HG03135 (cell line): ENCODE results near the gene AGBL5.
"Not testable (repeated sequence)": the region's sequence is repeated elsewhere in the genome, so short reads cannot be mapped to it uniquely, and the experiment has no call there.

ENCODE experiments used
- ATAC-seq: cut with Tn5 transposase; IDR thresholded peaks from one replicate; pipeline ENCODE4 v1.9.1; 2021; ENCODE audit warnings: mild to moderate bottlenecking, moderate library complexity; ENCODE audit not compliant: unreplicated experiment

The AGBL5 gene

DNA sequence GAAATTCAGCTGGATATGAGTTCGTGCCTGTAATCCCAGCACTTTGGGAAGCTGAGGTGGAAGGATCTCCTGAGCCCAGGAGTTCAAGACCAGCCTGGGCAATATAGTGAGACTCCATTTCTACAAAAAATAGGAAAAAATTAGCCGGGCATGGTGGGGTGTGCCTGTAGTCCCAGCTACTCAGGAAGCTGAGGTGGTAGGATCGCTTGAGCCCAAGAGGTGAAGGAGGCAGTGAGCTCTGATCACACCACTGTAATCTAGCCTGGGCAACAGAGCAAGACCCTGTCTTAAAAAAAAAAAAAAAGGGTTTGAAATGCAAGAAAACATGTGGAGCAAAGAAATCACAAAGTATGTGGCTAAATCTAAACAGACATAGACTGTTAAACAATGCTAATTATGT lies 57.6 kb downstream of the AGBL5 start:
- ATAC-seq: no peak

DNA sequence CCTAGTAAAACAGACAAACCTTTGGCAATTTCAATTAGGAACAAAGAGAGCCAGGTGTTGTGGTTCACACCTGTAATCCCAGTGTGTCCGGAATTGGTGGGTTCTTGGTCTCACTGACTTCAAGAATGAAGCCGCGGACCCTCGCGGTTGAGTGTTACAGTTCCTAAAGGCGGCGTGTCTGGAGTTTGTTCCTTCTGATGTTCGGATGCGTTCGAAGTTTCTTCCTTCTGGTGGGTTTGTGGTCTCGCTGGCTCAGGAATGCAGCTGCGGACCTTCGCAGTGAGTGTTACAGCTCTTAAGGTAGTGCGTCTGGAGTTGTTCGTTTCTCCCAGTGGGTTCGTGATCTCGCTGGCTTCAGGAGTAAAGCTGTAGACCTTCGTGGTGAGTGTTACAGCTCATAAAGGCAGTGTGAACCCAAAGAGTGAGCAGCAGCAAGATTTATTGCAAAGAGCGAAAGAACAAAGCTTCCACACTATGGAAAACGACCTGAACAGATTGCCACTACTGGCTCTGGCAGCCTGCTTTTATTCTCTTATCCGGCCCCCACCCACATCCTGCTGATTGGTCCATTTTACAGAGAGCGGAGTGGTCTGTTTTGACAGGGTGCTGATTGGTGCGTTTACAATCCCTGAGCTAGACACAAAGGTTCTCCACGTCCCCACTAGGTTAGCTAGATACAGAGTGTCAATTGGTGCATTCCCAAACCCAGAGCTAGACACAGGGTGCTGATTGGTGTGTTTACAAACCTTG lies 59.3 kb downstream of the AGBL5 start:
- not testable (repeated sequence) for ATAC-seq

- not testable (repeated sequence) for ATAC-seq
Measured at GRCh38 chr2:27111392-27112078, 60.1 kb downstream of the AGBL5 start.

DNA sequence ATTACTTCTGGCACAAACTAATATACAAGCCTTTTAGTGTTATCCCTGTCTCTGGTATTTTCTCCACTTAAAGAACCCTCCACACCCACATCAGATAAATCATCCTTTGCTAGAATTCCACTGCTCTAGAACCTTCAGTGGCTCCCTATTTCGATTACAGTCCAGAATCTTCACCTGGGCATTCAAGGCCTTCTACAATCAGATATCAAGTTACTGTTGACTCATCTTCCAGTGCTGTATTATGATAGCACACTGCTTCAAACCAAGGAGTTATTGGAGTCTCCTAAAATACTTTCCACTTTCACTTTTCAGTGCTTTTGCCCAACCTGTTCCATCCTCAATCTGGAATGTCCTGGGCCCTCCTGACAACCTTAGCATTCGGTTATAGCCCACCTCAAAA lies 64.1 kb downstream of the AGBL5 start:
- no peak for ATAC-seq

DNA sequence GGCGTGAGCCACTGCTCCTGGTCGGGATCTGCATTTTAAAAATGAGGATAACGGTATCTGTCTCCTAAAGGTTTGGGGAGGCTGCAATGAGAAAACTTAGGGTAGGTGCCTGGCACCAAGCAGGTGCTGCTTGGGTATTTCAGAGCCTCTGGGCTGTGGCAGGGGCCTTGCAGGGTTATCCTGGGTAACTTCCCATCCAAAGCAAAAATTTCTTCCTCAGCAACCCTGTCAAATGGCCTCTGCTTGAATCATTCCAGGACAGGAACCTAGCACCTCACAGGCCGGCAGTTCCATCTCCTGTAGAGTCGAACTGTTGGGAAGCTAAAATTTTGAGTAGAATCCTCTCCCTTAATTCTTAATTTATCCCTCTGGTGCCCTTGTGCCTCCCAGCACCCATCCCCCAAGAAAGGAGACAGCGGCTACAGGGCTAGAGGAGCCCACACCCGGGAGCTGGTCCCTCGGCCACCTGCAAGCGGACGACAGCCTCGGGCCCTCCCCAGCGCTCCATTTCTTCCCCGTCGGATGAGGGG lies 66.6 kb downstream of the AGBL5 start:
- ATAC-seq: no peak

DNA sequence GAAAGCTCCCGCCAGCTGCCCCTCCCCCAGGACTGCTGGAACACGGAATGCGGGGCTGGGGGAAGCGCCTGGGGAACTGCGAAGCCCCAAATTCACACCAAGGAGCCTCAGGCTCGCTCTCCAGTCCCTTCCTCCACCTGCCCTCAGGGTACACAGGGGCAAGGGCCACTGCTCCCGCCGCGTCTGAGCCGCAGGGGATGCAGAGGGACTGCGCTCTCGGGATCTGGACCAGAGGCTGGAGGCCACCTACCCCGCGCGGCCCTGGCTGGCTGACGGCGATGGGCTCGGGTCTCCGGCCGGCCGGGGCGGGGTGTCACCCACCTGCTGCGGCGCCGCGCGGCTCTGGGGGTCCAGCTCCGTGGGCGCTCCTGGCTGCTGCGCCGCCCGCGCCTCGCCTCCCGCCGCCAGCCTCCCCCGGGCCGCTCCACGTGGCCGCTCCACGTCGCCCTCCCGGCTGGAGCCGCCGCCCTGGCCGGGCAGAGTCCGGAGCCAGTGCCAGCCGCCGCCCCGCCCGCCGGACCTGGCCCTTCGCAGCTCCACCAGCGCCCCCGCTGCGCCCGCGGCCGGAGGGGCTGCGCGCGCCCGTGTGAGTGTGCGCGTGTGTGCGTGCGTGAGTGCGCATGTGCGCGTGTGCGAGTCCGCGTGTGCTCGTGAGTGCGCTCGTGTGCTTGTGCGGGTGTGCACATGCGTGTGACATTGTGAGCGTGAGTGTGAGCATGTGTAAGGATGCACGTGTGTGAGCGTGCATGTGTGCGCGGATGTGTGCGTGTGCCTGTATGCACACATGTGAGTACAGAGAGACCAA lies 67.3 kb downstream of the AGBL5 start, which contains the start of gene CGREF1:
TSS of gene CGREF1 (minus strand) at position 604 of the 805 bp plus-strand sequence. CDS start 14,762 bp downstream, outside the sequence.
- no peak for ATAC-seq

GRCh38 chr2:27119330-27119670 lies 67.8 kb downstream of the AGBL5 start:
- not testable (repeated sequence) for ATAC-seq
